Endothelial cell (in vitro differentiated cells): Measurements from ENCODE around the gene SRMS. TPM values are rescaled to one million over a fixed set of nuclear protein-coding genes. Genes with fewer than 3 reads are reported as not detected.
A peak's percentile ranks its signal among the peaks of the same experiment; 100 is the strongest.

Source experiments
- DNase-seq: peaks from one replicate; pipeline ENCODE4 v3.0.0; 2021; ENCODE audit warnings: low spot score
- H3K27ac Mint-ChIP-seq: one replicate; pipeline ENCODE4 v1.8.0; 2021; ENCODE audit warnings: mixed read lengths, inconsistent platforms; ENCODE audit not compliant: unreplicated experiment
- H3K27me3 Mint-ChIP-seq: one replicate; pipeline ENCODE4 v1.8.0; 2021; ENCODE audit warnings: mild to moderate bottlenecking, moderate library complexity, mixed read lengths, inconsistent platforms; ENCODE audit not compliant: unreplicated experiment
- H3K36me3 Mint-ChIP-seq: one replicate; pipeline ENCODE4 v1.8.0; 2021; ENCODE audit warnings: mild to moderate bottlenecking, low read depth, mixed read lengths, inconsistent platforms; ENCODE audit not compliant: unreplicated experiment
- H3K4me1 Mint-ChIP-seq: one replicate; pipeline ENCODE4 v1.8.0; 2021; ENCODE audit warnings: mild to moderate bottlenecking, mixed read lengths, inconsistent platforms; ENCODE audit not compliant: unreplicated experiment
- H3K4me3 Mint-ChIP-seq: one replicate; pipeline ENCODE4 v1.8.0; 2021; ENCODE audit warnings: mild to moderate bottlenecking, mixed read lengths, inconsistent platforms; ENCODE audit not compliant: unreplicated experiment
- H3K9me3 Mint-ChIP-seq: one replicate; pipeline ENCODE4 v1.8.0; 2021; ENCODE audit warnings: mixed read lengths, inconsistent platforms; ENCODE audit not compliant: unreplicated experiment
- CTCF ChIP-seq: fragments of 200-600 bp; sonication (generic); IDR thresholded peaks from one replicate; pipeline ENCODE4 v1.5.0; 2021; ENCODE audit warnings: antibody characterized with exemption; ENCODE audit not compliant: unreplicated experiment
- total RNA-seq: library from RNA; stranded (reverse); fragmentation: NEBNext Ultra II Directional; extraction: Animal tissue kit (Norgen Biotek cat#: 25700); gene quantifications from one replicate; pipeline ENCODE4 v1.2.1, GENCODE V29; 2021; ENCODE audit not compliant: unreplicated experiment

The SRMS gene
- total RNA-seq, 1 donor from 2014 or later: not detected

- TF ChIP-seq CTCF: no peak
- no peak for DNase-seq
- Mint-ChIP-seq H3K36me3 (peaks cover 5% of the 10 kb centered on the region), H3K4me1 (no peaks in the 10 kb centered on the region), H3K27me3 (peaks cover 3% of the 10 kb centered on the region), H3K4me3 (no peak overlapping the region), H3K27ac (no peak overlapping the region), H3K9me3 (no peaks in the 10 kb centered on the region)
Measured at GRCh38 chr20:63539441-63540370, 7.8 kb downstream of the SRMS start.

- TF ChIP-seq CTCF: no peak
- Mint-ChIP-seq H3K27ac (no peak overlapping the region), H3K36me3 (peaks cover 5% of the 10 kb centered on the region), H3K4me3 (no peak overlapping the region), H3K9me3 (no peaks in the 10 kb centered on the region), H3K27me3 (peaks cover 3% of the 10 kb centered on the region), H3K4me1 (no peaks in the 10 kb centered on the region)
- DNase-seq: no peak
Measured at GRCh38 chr20:63539092-63539430, 8.5 kb downstream of the SRMS start.

GRCh38 chr20:63538204-63539091, 9.1 kb downstream of the SRMS start:
- Mint-ChIP-seq H3K27ac (no peak overlapping the region), H3K9me3 (no peaks in the 10 kb centered on the region), H3K36me3 (no peaks in the 10 kb centered on the region), H3K4me1 (no peaks in the 10 kb centered on the region), H3K27me3 (peaks cover 1% of the 10 kb centered on the region), H3K4me3 (no peak overlapping the region)
- TF ChIP-seq CTCF: peak; percentile 46
- peak; percentile 61 for DNase-seq

- TF ChIP-seq CTCF: peak; percentile 92
- peak; percentile 87 for DNase-seq
- H3K36me3 Mint-ChIP-seq: no peaks in the 10 kb centered on the region
- no peak overlapping the region for H3K4me3 Mint-ChIP-seq
- H3K4me1 Mint-ChIP-seq: no peaks in the 10 kb centered on the region
- peaks cover 5% of the 10 kb centered on the region for H3K27me3 Mint-ChIP-seq
- H3K27ac Mint-ChIP-seq: no peak overlapping the region
- H3K9me3 Mint-ChIP-seq: no peaks in the 10 kb centered on the region
Measured at GRCh38 chr20:63537525-63538203, 9.9 kb downstream of the SRMS start.
